ENCODE results near the gene DHX32. TPM values are rescaled to one million over a fixed set of nuclear protein-coding genes. Genes with fewer than 3 reads are reported as not detected.

The DHX32 gene
- polyA plus RNA-seq, 6 donors from 2014 or later: 10.8 to 19.3 (median 16.7) TPM

- no peak overlapping the region for H3K4me3 Mint-ChIP-seq
- H3K9me3 Mint-ChIP-seq: no peaks in the 10 kb centered on the region
- DNase-seq: no peak
- no peak for ATAC-seq (ENCODE audit: low read depth in 2 of 2)
- H3K27ac Mint-ChIP-seq: peak overlapping the region in 2 of 6 donors; percentile 25 to 43
- no peaks in the 10 kb centered on the region for H3K4me1 Mint-ChIP-seq
- H3K27me3 Mint-ChIP-seq: no peaks in the 10 kb centered on the region
- H3K36me3 Mint-ChIP-seq: peaks cover 21 to 27% of the 10 kb centered on the region in 2 donors
Measured at GRCh38 chr10:125850766-125851731, 30.0 kb downstream of the DHX32 start.

GRCh38 chr10:125849448-125849847 lies 31.6 kb downstream of the DHX32 start:
- Mint-ChIP-seq H3K27ac (peak overlapping the region in 1 of 6 donors; percentile 36), H3K36me3 (peaks cover 21 to 27% of the 10 kb centered on the region in 2 donors), H3K9me3 (no peaks in the 10 kb centered on the region), H3K27me3 (no peaks in the 10 kb centered on the region), H3K4me3 (no peak overlapping the region), H3K4me1 (no peaks in the 10 kb centered on the region)
- ATAC-seq (ENCODE audit: low read depth in 2 of 2): no peak
- no peak for DNase-seq

- Mint-ChIP-seq H3K4me1 (no peaks in the 10 kb centered on the region), H3K27me3 (no peaks in the 10 kb centered on the region), H3K9me3 (no peaks in the 10 kb centered on the region), H3K4me3 (no peak overlapping the region), H3K36me3 (peaks cover 21 to 27% of the 10 kb centered on the region in 2 donors), H3K27ac (no peak overlapping the region)
- no peak for DNase-seq
- no peak for ATAC-seq (ENCODE audit: low read depth in 2 of 2)
Measured at GRCh38 chr10:125848857-125849256, 32.2 kb downstream of the DHX32 start.

- no peaks in the 10 kb centered on the region for H3K9me3 Mint-ChIP-seq
- H3K4me1 Mint-ChIP-seq: no peaks in the 10 kb centered on the region
- peaks cover 21 to 27% of the 10 kb centered on the region in 2 donors for H3K36me3 Mint-ChIP-seq
- ATAC-seq (ENCODE audit: low read depth in 2 of 2): no peak
- no peak overlapping the region for H3K4me3 Mint-ChIP-seq
- no peak for DNase-seq
- H3K27me3 Mint-ChIP-seq: no peaks in the 10 kb centered on the region
- no peak overlapping the region for H3K27ac Mint-ChIP-seq
Measured at GRCh38 chr10:125848371-125848770, 32.7 kb downstream of the DHX32 start.

- H3K27ac Mint-ChIP-seq: peak overlapping the region in 1 of 6 donors; percentile 91
- H3K27me3 Mint-ChIP-seq: no peaks in the 10 kb centered on the region
- peaks cover 15 to 17% of the 10 kb centered on the region in 2 donors for H3K36me3 Mint-ChIP-seq
- H3K4me1 Mint-ChIP-seq: no peaks in the 10 kb centered on the region
- H3K4me3 Mint-ChIP-seq: no peak overlapping the region
- DNase-seq: no peak
- H3K9me3 Mint-ChIP-seq: no peaks in the 10 kb centered on the region
- ATAC-seq (ENCODE audit: low read depth in 2 of 2): no peak
Measured at GRCh38 chr10:125846894-125847293, 34.2 kb downstream of the DHX32 start.

GRCh38 chr10:125845617-125846016 lies 35.5 kb downstream of the DHX32 start:
- no peak overlapping the region for H3K4me3 Mint-ChIP-seq
- no peaks in the 10 kb centered on the region for H3K27me3 Mint-ChIP-seq
- H3K9me3 Mint-ChIP-seq: no peaks in the 10 kb centered on the region
- no peaks in the 10 kb centered on the region for H3K4me1 Mint-ChIP-seq
- ATAC-seq (ENCODE audit: low read depth in 2 of 2): no peak
- H3K36me3 Mint-ChIP-seq: peaks cover 7 to 9% of the 10 kb centered on the region in 2 donors
- no peak for DNase-seq
- peak overlapping the region in 1 of 6 donors; percentile 28 for H3K27ac Mint-ChIP-seq

- Mint-ChIP-seq H3K27me3 (no peaks in the 10 kb centered on the region), H3K27ac (no peak overlapping the region), H3K4me3 (no peak overlapping the region), H3K36me3 (peaks cover 9 to 10% of the 10 kb centered on the region in 2 donors), H3K4me1 (no peaks in the 10 kb centered on the region), H3K9me3 (no peaks in the 10 kb centered on the region)
- DNase-seq (no peak), ATAC-seq (ENCODE audit: low read depth in 2 of 2) (no peak)
Measured at GRCh38 chr10:125844751-125845221, 36.3 kb downstream of the DHX32 start.

GRCh38 chr10:125843603-125844329 lies 37.3 kb downstream of the DHX32 start:
- peak overlapping the region in 2 of 6 donors; percentile 12 to 56 for H3K27ac Mint-ChIP-seq
- H3K36me3 Mint-ChIP-seq: peaks cover 9 to 12% of the 10 kb centered on the region in 2 donors
- H3K4me1 Mint-ChIP-seq: no peaks in the 10 kb centered on the region
- no peak overlapping the region for H3K4me3 Mint-ChIP-seq
- DNase-seq: no peak
- no peaks in the 10 kb centered on the region for H3K27me3 Mint-ChIP-seq
- no peak for ATAC-seq (ENCODE audit: low read depth in 2 of 2)
- no peaks in the 10 kb centered on the region for H3K9me3 Mint-ChIP-seq

GRCh38 chr10:125840955-125841354 lies 40.1 kb downstream of the DHX32 start:
- Mint-ChIP-seq H3K36me3 (peaks cover 9 to 15% of the 10 kb centered on the region in 2 donors), H3K4me3 (no peak overlapping the region), H3K4me1 (no peaks in the 10 kb centered on the region), H3K27me3 (no peaks in the 10 kb centered on the region), H3K9me3 (no peaks in the 10 kb centered on the region), H3K27ac (no peak overlapping the region)
- ATAC-seq (ENCODE audit: low read depth in 2 of 2) (no peak), DNase-seq (no peak)

- peaks cover 9 to 18% of the 10 kb centered on the region in 2 donors for H3K36me3 Mint-ChIP-seq
- ATAC-seq (ENCODE audit: low read depth in 2 of 2) (no peak), DNase-seq (no peak)
- no peaks in the 10 kb centered on the region for H3K27me3 Mint-ChIP-seq
- no peaks in the 10 kb centered on the region for H3K4me1 Mint-ChIP-seq
- peak overlapping the region in 2 of 6 donors; percentile 39 to 93 for H3K27ac Mint-ChIP-seq
- no peak overlapping the region for H3K4me3 Mint-ChIP-seq
- H3K9me3 Mint-ChIP-seq: no peaks in the 10 kb centered on the region
Measured at GRCh38 chr10:125840406-125840805, 40.7 kb downstream of the DHX32 start.

GRCh38 chr10:125838802-125839575 lies 42.1 kb downstream of the DHX32 start:
- no peaks in the 10 kb centered on the region for H3K4me1 Mint-ChIP-seq
- DNase-seq: no peak
- no peaks in the 10 kb centered on the region for H3K9me3 Mint-ChIP-seq
- peaks cover 9 to 18% of the 10 kb centered on the region in 2 donors for H3K36me3 Mint-ChIP-seq
- H3K4me3 Mint-ChIP-seq: no peak overlapping the region
- H3K27ac Mint-ChIP-seq: peak overlapping the region in 4 of 6 donors; percentile 8 to 64 (median 26)
- no peak for ATAC-seq (ENCODE audit: low read depth in 2 of 2)
- H3K27me3 Mint-ChIP-seq: no peaks in the 10 kb centered on the region

GRCh38 chr10:125836746-125837145 lies 44.3 kb downstream of the DHX32 start:
- Mint-ChIP-seq H3K4me3 (no peak overlapping the region), H3K4me1 (no peaks in the 10 kb centered on the region), H3K36me3 (peaks cover 9 to 18% of the 10 kb centered on the region in 2 donors), H3K27ac (no peak overlapping the region), H3K27me3 (no peaks in the 10 kb centered on the region), H3K9me3 (no peaks in the 10 kb centered on the region)
- ATAC-seq (ENCODE audit: low read depth in 2 of 2) (no peak), DNase-seq (no peak)

GRCh38 chr10:125828311-125828710 lies 52.8 kb downstream of the DHX32 start:
- Mint-ChIP-seq H3K27ac (peak overlapping the region in 4 of 6 donors; percentile 54 to 96 (median 74)), H3K9me3 (no peaks in the 10 kb centered on the region), H3K27me3 (no peaks in the 10 kb centered on the region), H3K36me3 (peaks cover 18% of the 10 kb centered on the region in 2 donors), H3K4me3 (peak overlapping the region in 1 of 8 donors; percentile 0), H3K4me1 (peaks cover 5 to 16% (median 6%) of the 10 kb centered on the region in 3 donors)
- DNase-seq (no peak), ATAC-seq (ENCODE audit: low read depth in 2 of 2) (no peak)
